Epithelial cell of esophagus (primary cell): Measurements from ENCODE around the gene NUDCD3.
"Not testable (repeated sequence)": the region's sequence is repeated elsewhere in the genome, so short reads cannot be mapped to it uniquely, and the experiment has no call there.

ENCODE experiments used
- DNase-seq: peaks from one replicate; pipeline ENCODE4 v3.0.0; 2010; ENCODE audit warnings: low read depth
- H3K4me3 ChIP-seq: 2 replicates; pipeline ENCODE4 v1.5.1; 2011; ENCODE audit warnings: mild to moderate bottlenecking, low read length, control low read depth
- CTCF ChIP-seq: IDR thresholded peaks from 2 replicates; pipeline ENCODE4 v1.5.1; 2011; ENCODE audit warnings: low read depth, mild to moderate bottlenecking, low read length, control low read depth, inconsistent platforms; ENCODE audit not compliant: insufficient read depth; ENCODE audit errors: missing control alignments

Gene NUDCD3

DNA sequence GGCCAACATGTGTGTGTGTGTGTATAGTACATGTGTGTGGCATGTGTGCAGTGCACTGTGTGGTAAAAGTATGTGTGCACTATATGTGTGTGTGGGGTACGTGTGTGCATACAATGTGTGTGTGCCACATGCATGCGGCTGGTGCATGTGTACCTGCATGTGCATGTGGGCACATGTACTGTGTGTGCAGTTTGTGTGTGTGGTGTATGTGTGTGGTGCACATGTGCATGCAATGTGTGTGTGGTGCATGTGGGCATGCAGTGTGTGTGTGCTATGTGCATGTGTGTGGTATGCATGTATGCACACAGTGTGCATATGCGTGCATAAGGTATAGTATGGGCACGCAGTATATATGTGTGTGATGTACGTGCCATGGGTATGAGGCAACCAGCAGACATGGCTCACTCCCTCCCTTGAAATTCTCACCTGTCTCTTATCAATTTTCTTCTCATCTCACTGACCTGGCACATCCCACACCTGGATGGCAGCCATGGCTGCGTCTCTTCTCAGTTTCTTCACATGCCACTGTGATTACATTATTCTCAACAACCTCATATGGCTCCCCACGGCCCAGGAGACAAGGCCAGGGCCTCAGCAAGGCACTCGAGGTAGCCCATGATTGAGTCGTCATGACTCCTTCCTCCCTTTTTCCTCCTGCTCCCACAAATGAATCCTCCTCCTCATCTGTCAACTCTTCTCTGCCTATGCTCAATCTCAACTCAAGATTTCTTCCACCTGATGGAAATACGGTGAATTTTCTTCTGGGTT lies 57.0 kb downstream of the NUDCD3 start:
- no peak for DNase-seq
- no peak for TF ChIP-seq CTCF
- H3K4me3 ChIP-seq: no peak overlapping the region

- DNase-seq: no peak
- no peak overlapping the region for H3K4me3 ChIP-seq
- TF ChIP-seq CTCF: no peak
Observed at GRCh38 chr7:44432381-44432977, 58.0 kb downstream of the NUDCD3 start.

DNA sequence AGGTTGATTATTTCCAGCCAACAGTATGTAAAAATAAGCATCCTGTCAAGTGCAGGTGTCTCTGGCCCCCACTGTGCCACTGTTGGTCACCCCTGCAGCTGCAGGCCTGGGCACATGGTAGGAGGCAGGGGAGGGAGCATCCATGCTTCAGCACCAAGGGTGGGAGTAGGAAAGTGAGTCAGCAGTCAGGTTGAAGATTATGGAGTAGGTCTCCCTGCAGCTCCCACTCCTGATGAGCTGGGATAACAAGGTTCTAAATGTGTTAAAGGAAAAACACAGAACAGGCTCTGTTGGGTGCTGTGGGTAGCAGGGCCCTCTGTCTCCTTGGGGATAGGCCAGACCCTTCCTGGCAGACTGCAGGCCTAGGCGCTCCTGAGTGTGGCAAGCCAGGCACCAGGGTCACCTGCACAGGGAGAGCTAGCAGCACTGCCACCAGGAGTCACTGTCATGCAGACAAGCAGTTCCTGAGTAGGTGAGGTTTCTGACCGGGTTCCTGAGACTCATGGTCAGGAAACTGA lies 59.3 kb downstream of the NUDCD3 start:
- peak; percentile 17 for TF ChIP-seq CTCF
- no peak for DNase-seq

DNA sequence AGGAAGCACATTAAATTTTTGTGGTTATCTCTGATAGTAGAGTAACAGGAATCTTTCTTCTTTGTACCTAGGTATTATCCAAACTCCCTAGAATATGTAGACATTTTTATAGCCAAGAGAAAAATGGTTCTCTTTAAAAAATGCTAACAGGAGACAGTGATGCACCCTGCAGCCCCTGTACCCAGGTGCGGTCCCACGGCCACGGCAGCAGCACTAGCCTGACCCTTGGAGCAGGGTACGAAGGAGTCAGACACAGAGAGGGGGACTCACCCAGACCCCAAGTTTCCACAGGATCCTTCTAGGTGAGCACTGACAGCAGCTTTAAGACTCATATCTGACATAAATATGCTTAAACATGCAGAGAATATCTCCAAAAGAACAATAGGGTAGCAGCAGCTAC lies 60.4 kb downstream of the NUDCD3 start:
- no peak overlapping the region for H3K4me3 ChIP-seq
- no peak for TF ChIP-seq CTCF
- no peak for DNase-seq

More for the DNA sequence above, 59.3 kb downstream of the NUDCD3 start:
- H3K4me3 ChIP-seq: no peak overlapping the region

- H3K4me3 ChIP-seq: not testable (repeated sequence)
Observed at GRCh38 chr7:44424762-44425161, 65.7 kb downstream of the NUDCD3 start.

DNA sequence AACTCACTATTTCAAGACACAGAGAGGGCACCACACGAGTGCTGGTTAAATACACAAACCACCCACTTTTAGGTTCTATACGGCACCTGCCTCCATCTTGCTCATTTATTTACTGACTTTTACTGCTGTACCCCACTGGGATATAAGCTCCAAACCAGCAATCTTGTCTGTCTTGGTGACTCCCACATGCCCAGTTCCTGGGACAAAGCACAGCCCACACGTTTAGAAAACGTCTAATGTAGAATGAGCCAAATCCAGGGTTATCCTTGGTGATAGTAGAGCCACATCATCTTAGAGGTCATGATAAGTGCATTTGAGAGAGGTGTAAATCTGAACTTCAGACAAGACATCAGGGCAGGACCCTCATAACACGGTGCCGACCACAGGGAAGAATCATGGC lies 73.5 kb downstream of the NUDCD3 start:
- no peak overlapping the region for H3K4me3 ChIP-seq
- TF ChIP-seq CTCF: no peak
- no peak for DNase-seq

More at GRCh38 chr7:44424762-44425161, 65.7 kb downstream of the NUDCD3 start:
- DNase-seq: not testable (repeated sequence)

DNA sequence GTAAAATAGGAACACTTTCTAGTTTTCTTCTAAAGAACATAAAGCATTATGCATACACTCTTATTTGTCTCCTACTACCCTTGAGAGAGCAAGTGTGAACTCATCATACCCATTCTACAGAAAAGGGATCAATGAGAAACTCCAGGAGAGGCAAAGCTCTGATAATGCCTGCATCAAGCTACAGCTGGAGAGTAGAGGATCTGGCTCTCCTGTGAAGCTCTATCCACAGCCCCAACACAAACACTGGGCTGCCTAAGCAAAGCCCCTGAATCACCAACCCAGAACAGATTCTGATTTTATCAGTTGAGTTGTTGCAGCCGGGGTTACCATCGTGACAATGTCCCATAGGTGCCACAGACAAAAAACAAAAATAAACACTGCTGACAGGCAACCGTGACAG lies 74.9 kb downstream of the NUDCD3 start:
- no peak for DNase-seq
- H3K4me3 ChIP-seq: no peak overlapping the region
- TF ChIP-seq CTCF: no peak
